B cell (primary cell): ENCODE data around the gene BNC2. TPM values are rescaled to one million over a fixed set of nuclear protein-coding genes. Genes with fewer than 3 reads are reported as not detected.

Experiments
- ATAC-seq: fragments of 200-7000 bp; cut with Tn5 transposase; one replicate; pipeline ENCODE4 v1.10.0; 2021; ENCODE audit warnings: low read depth, mild to moderate bottlenecking, moderate number of reproducible peaks, moderate library complexity
- CTCF ChIA-PET: fragments of 350-600 bp; sonication (Branson Sonifier 250); formaldehyde crosslinking; loops from one replicate; lab custom pipeline; 2021; ENCODE audit warnings: antibody characterized with exemption, inconsistent platforms; lab: Charles Lee
- POLR2A ChIA-PET: fragments of 350-600 bp; sonication (Branson Sonifier 250); formaldehyde crosslinking; loops from one replicate; lab custom pipeline; 2021; ENCODE audit warnings: antibody characterized with exemption; lab: Charles Lee
- DNase-seq: peaks from one replicate; pipeline ENCODE4 v3.0.0; 2013
- H2AFZ ChIP-seq: 2 replicates; pipeline ENCODE4 v1.6.1; 2012; ENCODE audit warnings: mild to moderate bottlenecking, low read depth, low read length; ENCODE audit not compliant: insufficient read depth, poor library complexity, severe bottlenecking
- H3K27ac ChIP-seq, 2 donors: 1 replicate in 1 of 2; 2 replicates in 1 of 2; pipeline ENCODE4 v1.5.1; 2012 to 2013; ENCODE audit warnings: low read length in 2 of 2, mild to moderate bottlenecking in 2 of 2, moderate library complexity in 1 of 2
- H3K27me3 ChIP-seq, 4 experiments: fragments of 200-600 bp in 1 of 4; sonication (generic) in 1 of 4; replicated peaks in 1 of 4; 1 replicate in 2 of 4; 2 replicates in 2 of 4; pipeline versions ENCODE4 v1.6.1 to v1.7.0; 2013 to 2016; ENCODE audit warnings: low read length in 3 of 4, mild to moderate bottlenecking in 2 of 4, mixed read lengths in 1 of 4, moderate library complexity in 1 of 4; ENCODE audit not compliant: insufficient read depth in 4 of 4, control insufficient read depth in 3 of 4; ENCODE audit errors: control extremely low read depth in 1 of 4
- H3K36me3 ChIP-seq, 2 experiments: replicated peaks in 1 of 2; 1 replicate in 1 of 2; 2 replicates in 1 of 2; pipeline versions ENCODE4 v1.6.1 to v1.7.1; 2013; ENCODE audit warnings: low read length in 1 of 2; ENCODE audit not compliant: insufficient read depth in 2 of 2, control insufficient read depth in 1 of 2; ENCODE audit errors: control extremely low read depth in 1 of 2, extremely low read depth in 1 of 2
- H3K4me1 ChIP-seq, 2 donors: fragments of 200-600 bp in 1 of 2; sonication (generic) in 1 of 2; 1 replicate in 1 of 2; 2 replicates in 1 of 2; pipeline versions ENCODE4 v1.5.1 to v1.6.1; 2013 to 2017; ENCODE audit warnings: low read length in 2 of 2; ENCODE audit not compliant: control insufficient read depth in 2 of 2, insufficient read depth in 2 of 2
- H3K4me2 ChIP-seq: replicated peaks from 2 replicates; pipeline ENCODE3; 2012; ENCODE audit warnings: mild to moderate bottlenecking, low read depth, low read length; ENCODE audit not compliant: poor library complexity, severe bottlenecking
- H3K4me3 ChIP-seq, 5 experiments: fragments of 200-600 bp in 1 of 5; sonication (generic) in 1 of 5; 1 replicate in 3 of 5; 2 replicates in 2 of 5; pipeline versions ENCODE4 v1.5.1 to v1.7.0; 2011 to 2016; ENCODE audit warnings: low read length in 4 of 5, mild to moderate bottlenecking in 4 of 5, low read depth in 2 of 5, control low read depth in 1 of 5, moderate library complexity in 1 of 5; ENCODE audit not compliant: insufficient read depth in 1 of 5; ENCODE audit errors: control extremely low read depth in 1 of 5, extremely low read depth in 1 of 5
- H3K79me2 ChIP-seq: fragments of 200-600 bp; sonication (generic); one replicate; pipeline ENCODE4 v1.6.0; 2016; ENCODE audit warnings: low read length; ENCODE audit not compliant: control insufficient read depth, insufficient read depth
- H3K9ac ChIP-seq: fragments of 200-600 bp; sonication (generic); 2 replicates; pipeline ENCODE4 v1.6.1; 2017; ENCODE audit warnings: mild to moderate bottlenecking, low read length, moderate library complexity
- H3K9me3 ChIP-seq, 3 donors: one replicate each; pipeline versions ENCODE4 v1.6.1 to v1.7.1; 2013; ENCODE audit warnings: low read length in 2 of 3; ENCODE audit not compliant: control insufficient read depth in 2 of 3, insufficient read depth in 1 of 3; ENCODE audit errors: control extremely low read depth in 1 of 3
- H4K20me1 ChIP-seq: 2 replicates; pipeline ENCODE4 v1.6.0; 2012; ENCODE audit warnings: mild to moderate bottlenecking, low read length; ENCODE audit not compliant: insufficient read depth, control insufficient read depth, poor library complexity, severe bottlenecking
- H3K27ac Mint-ChIP-seq: one replicate; pipeline ENCODE4 v1.8.0; 2021; ENCODE audit warnings: mixed read lengths
- H3K27me3 Mint-ChIP-seq: one replicate; pipeline ENCODE4 v1.8.0; 2021; ENCODE audit warnings: mixed read lengths
- H3K4me1 Mint-ChIP-seq: one replicate; pipeline ENCODE4 v1.8.0; 2021; ENCODE audit warnings: mixed read lengths
- H3K4me3 Mint-ChIP-seq: one replicate; pipeline ENCODE4 v1.8.0; 2021; ENCODE audit warnings: mixed read lengths
- H3K9me3 Mint-ChIP-seq: one replicate; pipeline ENCODE4 v1.8.0; 2022; ENCODE audit warnings: mixed read lengths; ENCODE audit not compliant: insufficient read depth
- CTCF ChIP-seq: fragments of 200-600 bp; IDR thresholded peaks from one replicate; pipeline ENCODE4 v1.8.0; 2022; ENCODE audit warnings: antibody characterized with exemption, mild to moderate bottlenecking
- EZH2 ChIP-seq: IDR thresholded peaks from 2 replicates; pipeline ENCODE4 v1.6.1; 2012; ENCODE audit warnings: borderline replicate concordance, low read depth, mild to moderate bottlenecking, moderate library complexity, low read length; ENCODE audit not compliant: insufficient read depth, poor library complexity, severe bottlenecking
- WGBS: methylation state at CpG from one replicate; pipeline ENCODE4 v1.1.5; 2013; ENCODE audit warnings: missing lambda C conversion rate; ENCODE audit not compliant: insufficient coverage; 5-methylcytosine and 5-hydroxymethylcytosine counted together
- intact Hi-C: fragments of 100-400 bp; cut with micrococcal nuclease; formaldehyde crosslinking; loops from one replicate; pipeline ENCODE4 v1.10.0; 2022
- polyA plus RNA-seq: library from polyadenylated mRNA; depleted of rRNA; stranded (reverse); fragments of >200 nt; gene quantifications from 2 replicates; pipeline ENCODE4 v1.2.3, GENCODE V29; 2012
- total RNA-seq, 2 donors: library from RNA; stranded (reverse); fragments of 120-200 nt in 1 of 2; gene quantifications; 1 replicate in 1 of 2; 2 replicates in 1 of 2; pipeline versions ENCODE4 v1.2.3 to v1.2.4, GENCODE V29; 2013 to 2022

Gene BNC2
- total and polyA plus RNA-seq, 2 donors (not counting 1 experiment from before 2014, with no cell fraction given), result 0.01 TPM; not detected in 1

DNA sequence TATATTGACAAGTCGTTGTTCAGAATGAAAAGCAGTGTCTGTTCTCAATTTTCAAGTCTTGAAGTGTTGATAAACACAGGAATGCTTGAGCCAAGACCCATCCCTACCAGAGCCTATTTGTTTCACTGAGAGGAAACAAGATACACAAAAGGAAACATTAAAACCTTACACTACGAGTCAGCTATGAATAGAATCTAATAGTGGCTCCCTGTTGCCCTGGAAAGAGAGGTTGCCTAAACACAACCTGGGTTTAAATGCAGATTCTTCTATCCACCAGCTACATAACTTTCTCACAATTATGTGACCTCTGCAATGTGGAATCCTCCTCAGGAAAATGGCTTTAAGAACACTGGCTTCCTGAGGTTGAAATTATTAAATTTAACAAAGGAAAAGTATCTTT is 29.1 kb upstream of the BNC2 start:
- POLR2A ChIA-PET, result no interaction called here
- H3K9me3 ChIP-seq, result no peaks in the 10 kb centered on the region
- no peak overlapping the region for H3K27ac ChIP-seq

DNA sequence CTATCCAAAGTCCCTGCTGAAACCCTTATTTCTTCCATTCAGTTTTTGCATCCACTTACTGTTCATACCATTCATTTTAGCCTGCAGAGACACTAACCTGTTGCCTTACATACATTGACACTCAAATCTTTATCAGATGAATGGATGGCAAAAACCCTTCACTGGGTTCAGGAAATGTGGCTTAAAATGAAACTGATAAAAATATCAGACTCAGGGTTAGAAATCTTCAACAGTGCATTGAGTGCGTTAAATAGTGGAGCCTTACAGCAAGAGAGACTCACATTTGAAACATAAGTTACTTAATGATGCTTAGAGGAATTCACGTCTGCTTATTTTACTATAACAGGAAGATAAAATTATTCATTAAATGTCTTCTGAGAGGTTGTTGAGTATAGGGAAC is 28.0 kb upstream of the BNC2 start:
- ChIA-PET POLR2A (no interaction called here), CTCF (no interaction called here)
- Mint-ChIP-seq H3K27ac (no peak overlapping the region), H3K4me1 (no peaks in the 10 kb centered on the region), H3K4me3 (no peak overlapping the region), H3K9me3 (peaks cover 5% of the 10 kb centered on the region), H3K27me3 (no peaks in the 10 kb centered on the region)
- peaks cover 0 to 4% (median 0%) of the 10 kb centered on the region in 3 donors for H3K9me3 ChIP-seq
- no peak overlapping the region for H3K27ac ChIP-seq
- no peaks in the 10 kb centered on the region for H3K36me3 ChIP-seq
- H4K20me1 ChIP-seq, result no peaks in the 10 kb centered on the region
- H3K4me3 ChIP-seq, result no peak overlapping the region
- no peak overlapping the region for H2AFZ ChIP-seq
- no peaks in the 10 kb centered on the region for H3K27me3 ChIP-seq
- WGBS, result no CpG with 5 or more reads among the region's 2 CpGs
- TF ChIP-seq CTCF (no peak), EZH2 (no peak)
- no peak overlapping the region for H3K9ac ChIP-seq
- ATAC-seq (no peak), DNase-seq (no peak)
- no peaks in the 10 kb centered on the region for H3K79me2 ChIP-seq
- no peak overlapping the region for H3K4me2 ChIP-seq
- intact Hi-C loops, result no loop called here
- H3K4me1 ChIP-seq, result no peaks in the 10 kb centered on the region

More for the DNA sequence above, 29.1 kb upstream of the BNC2 start:
- ATAC-seq (no peak), DNase-seq (no peak)
- no peak overlapping the region for H3K4me2 ChIP-seq
- no peak overlapping the region for H3K4me3 ChIP-seq
- no peaks in the 10 kb centered on the region for H3K4me1 ChIP-seq
- CTCF ChIA-PET, result no interaction called here
- H3K79me2 ChIP-seq, result no peaks in the 10 kb centered on the region
- no peaks in the 10 kb centered on the region for H3K27me3 ChIP-seq
- TF ChIP-seq EZH2 (no peak), CTCF (no peak)
- no peaks in the 10 kb centered on the region for H3K4me1 Mint-ChIP-seq
- peaks cover 5% of the 10 kb centered on the region for H3K9me3 Mint-ChIP-seq
- H3K36me3 ChIP-seq, result no peaks in the 10 kb centered on the region
- no peaks in the 10 kb centered on the region for H3K27me3 Mint-ChIP-seq
- H2AFZ ChIP-seq, result no peak overlapping the region
- H3K9ac ChIP-seq, result no peak overlapping the region
- no peak overlapping the region for H3K27ac Mint-ChIP-seq
- no peaks in the 10 kb centered on the region for H4K20me1 ChIP-seq
- no peak overlapping the region for H3K4me3 Mint-ChIP-seq
- intact Hi-C loops, result no loop called here
- WGBS, result no CpG with 5 or more reads among the region's 2 CpGs
